DMS79 (cell line): ENCODE data around the gene KIF16B.
"Not testable (repeated sequence)": the region's sequence is repeated elsewhere in the genome, so short reads cannot be mapped to it uniquely, and the experiment has no call there.

ENCODE experiments used
- DNase-seq: peaks from one replicate; lab custom pipeline; 2025; lab: John Stamatoyannopoulos, UW

The KIF16B gene

DNA sequence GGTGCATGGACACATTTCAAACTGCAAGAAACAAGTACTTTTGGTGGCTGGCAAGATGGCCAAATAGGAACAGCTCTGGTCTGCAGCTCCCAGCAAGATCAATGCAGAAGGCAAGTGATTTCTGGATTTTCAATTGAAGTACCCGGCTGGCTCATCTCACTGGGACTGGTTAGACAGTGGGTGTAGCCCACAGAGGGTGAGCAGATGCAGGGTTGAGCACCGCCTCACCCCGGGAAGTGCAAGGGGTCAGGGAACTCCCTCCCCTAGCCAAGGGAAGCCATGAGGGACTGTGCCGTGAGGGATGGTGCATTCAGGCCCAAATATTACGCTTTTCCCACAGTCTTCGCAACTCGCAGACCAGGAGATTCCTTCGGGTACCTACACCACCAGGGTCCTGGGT is 53.6 kb downstream of the KIF16B start:
- not testable (repeated sequence) for DNase-seq

DNA sequence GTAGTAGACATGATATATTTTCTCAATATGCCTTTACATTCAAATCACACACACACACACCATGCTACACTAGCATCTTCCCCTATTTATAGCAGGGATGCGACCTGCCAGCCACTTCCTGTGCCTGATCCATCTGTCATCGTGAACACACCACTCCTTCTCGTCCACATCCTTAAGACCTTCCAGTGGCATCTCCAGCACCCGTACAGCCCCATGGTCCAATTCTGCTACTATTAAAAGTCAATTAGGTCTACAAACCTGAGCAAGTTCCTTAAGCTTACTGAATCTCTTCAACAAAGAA is 54.5 kb downstream of the KIF16B start:
- DNase-seq, result no peak

DNA sequence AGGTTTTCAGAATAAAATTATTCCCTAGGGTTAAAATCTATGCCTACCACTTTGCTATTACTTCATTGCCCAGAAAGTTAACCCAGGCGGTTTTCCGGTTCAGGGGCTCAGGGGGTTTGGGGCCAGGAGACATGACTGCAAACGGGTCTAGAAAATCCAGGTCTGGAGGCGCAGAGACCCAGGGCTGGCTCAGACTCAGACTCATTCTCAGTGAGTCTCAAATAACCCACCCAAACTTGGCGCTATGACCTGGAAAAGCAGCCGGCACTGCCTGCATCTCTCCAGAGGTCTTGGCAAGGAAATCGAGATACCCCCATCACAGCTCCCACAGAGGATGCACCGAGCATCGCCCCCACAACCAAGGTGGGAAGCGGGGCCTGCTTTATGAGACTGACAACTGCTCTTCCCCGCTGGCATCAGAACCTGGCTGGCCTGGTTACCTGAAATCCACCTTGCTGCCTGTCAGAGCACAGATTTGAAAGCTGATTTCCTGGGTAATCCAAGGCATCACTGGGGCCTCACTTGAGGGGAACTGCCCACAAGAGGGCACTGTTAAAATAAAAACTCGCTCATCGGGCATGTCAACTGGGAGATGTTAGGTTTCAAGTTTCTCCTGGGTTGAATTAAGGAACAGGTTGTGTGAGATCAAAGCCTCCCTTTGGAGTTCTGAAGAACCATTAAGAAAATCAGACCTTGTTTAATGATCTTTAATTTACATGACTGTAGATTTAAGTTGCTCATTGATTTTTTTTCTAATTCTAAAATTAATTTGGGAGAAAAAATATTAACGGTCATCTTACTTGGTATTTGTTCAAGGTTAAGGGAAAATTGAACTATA is 55.1 kb downstream of the KIF16B start:
- DNase-seq, result no peak

DNA sequence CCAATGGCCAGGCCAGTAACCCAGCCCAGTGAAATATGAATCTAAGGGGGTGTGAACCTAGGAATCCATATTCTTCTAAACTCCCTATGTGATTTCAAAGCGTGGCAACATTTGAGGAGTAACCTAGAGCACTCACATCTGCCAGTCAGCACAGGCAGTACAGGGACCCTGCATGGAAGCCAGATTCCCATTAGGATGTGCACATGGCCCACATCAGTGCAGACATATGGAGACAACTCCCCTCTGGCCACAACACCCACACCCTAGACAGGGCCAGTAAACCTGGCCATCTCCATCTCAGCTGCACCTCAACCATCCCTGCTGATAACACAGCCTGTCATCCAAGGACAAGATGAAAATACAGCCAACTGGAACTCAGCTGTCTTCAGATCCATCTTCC is 56.5 kb downstream of the KIF16B start:
- no peak for DNase-seq

DNA sequence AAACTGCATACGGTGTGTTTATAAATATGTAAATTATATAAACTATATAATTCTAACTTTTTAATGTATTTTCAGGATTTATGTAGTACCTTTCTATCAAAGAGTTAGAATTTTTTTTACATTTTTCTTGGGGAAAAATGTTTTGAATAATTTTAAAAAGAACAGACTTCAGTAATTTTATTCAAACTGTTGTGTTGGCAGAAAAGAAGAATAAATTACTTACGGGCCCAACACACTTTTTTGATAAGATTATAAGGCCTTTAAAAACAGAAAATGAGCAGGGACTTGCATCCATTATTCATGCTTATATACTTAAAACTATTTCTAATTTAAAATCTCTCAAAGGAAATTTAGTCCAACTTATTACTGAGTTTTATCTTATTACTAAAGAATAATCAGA is 58.2 kb downstream of the KIF16B start:
- no peak for DNase-seq

DNA sequence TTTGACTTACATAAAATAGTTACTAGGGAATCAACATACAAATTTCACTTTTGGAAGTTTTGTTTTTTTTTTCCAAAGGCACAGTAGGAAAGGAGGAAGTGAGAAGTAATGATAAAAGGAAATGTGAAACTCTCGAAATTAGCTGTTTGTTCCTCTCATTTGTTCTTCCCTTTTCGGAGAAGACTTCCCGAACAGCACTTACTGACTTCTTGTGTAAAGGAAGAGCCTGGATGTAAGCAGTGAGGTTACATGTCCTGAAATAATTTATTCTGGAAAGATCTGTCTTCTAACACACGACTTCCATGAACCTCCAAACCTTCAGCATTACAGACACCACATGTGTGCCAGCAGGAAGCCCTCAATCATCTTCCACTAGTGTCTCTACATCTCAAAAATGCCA is 59.1 kb downstream of the KIF16B start:
- DNase-seq, result no peak

DNA sequence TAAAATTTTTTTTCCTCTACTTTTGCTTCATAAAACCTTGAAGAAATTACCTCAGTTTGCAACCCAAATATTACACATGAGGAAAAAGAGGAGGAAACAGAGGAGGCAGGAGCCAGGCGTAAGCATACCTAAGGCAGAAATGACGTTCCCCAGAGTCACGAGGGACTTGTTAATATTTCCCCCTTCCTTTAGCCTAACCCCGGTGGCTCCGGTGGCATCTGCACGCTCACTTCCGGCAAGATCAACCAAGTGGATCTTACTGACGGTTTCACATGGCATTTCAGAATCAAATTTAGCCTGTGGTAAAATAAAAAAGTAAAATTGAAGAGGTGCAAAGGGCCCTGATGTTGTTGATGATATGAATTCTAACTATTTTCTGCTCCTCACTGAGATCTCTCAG is 67.4 kb downstream of the KIF16B start:
- DNase-seq, result no peak

DNA sequence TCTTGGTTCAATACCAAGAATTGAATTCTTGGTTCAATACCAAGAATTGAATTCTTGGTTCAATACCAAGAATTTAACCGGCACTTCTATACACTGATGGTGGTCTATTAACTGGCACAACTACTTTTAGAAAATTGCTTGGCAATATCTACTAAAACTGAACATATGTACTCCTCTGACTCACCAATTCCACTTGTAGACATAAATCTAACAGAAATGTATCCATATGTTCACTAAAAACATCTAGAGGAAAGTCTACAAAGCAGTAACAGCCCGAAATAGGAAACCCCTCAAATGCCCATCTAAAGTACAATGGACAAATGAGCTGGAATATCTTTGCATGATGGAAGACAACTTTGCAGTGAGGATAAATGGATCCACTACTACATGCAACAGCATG is 71.9 kb downstream of the KIF16B start:
- DNase-seq, result no peak

DNA sequence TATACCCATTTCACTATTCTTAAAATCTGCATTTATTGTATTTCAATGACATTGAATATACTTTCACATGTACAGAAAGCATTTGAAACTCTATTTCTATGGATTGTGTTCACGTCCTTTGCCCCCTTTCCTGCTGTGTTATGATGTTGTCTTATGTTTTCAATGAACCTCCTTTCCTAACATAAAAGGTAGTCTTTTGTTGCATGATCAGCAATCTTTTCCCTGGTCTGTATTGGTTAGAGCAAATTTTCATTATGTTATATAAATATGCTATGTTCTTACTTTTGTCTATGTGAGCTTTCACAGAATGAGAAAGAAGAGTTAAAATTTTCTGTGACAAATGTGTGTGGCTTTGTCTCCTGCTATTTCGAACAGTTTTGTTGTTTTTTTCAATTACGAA is 73.1 kb downstream of the KIF16B start:
- no peak for DNase-seq

DNA sequence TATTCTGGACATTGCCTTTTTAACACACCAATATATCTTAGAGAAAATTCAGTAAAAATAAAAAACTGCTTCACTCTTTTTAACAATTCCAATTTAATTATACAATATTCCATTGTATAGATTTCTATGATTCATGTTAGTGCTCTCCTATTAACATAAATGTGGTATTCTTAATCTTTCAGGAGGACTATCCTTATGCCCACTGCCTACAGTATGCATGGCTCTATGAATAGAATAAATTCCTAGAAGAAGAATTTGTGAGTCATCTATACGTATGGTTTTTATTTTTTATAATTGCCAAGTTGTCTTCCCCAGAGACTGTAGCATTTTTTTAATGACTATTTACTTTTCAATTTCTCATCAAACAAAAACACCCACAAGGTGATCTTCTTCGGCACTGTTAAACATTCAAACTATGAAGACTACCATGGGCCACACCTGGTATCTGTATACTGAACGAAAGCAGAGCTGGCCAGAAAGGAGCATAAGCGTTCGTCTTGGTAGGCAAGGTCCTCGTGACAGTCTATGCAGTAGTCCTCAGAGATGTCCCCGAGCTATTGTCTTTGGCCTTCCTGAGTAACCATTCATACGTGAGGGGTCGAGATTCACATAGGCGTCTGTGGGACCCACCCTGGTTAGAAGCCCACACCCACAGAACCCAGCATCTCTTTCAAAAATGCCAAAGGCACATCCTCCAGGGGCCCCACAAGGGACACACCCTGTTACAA is 74.6 kb downstream of the KIF16B start:
- DNase-seq, result no peak

DNA sequence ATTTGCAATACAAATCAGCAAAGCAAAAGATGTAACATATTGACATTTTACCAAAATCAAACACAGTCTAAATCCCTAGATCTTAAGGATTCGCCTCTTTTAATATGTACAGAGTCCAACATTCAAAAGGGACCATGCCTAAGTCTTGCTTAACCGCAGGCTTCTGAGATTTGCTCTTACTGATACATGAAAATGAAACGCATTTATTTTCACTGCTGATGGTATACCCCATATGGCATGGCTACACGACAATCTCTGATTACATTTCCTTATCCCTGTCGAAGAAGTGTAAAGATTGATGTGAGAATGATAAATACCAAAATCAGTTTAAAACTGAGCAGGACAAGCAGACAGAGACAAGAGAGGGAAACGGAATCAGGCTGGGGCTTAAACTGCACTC is 75.4 kb downstream of the KIF16B start:
- DNase-seq, result no peak

DNA sequence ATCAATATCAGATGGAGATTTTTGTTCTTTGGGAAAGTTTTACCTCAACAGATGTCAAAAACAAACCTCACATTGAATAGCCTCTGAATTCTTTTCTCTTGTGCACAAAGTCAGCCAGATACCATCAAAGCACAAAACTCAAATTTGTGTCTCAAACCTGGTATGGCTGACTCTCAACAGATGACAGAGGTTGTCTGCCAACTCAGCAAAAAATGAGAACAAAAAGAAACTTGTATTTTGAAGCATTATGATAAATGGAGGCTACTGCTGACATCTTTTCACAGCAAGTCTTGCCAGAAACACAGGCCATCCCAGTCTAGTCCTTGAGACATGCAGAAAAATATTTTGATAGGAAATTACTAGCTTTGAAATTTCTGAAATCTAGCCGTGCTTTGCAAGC is 79.8 kb downstream of the KIF16B start:
- DNase-seq, result no peak

DNA sequence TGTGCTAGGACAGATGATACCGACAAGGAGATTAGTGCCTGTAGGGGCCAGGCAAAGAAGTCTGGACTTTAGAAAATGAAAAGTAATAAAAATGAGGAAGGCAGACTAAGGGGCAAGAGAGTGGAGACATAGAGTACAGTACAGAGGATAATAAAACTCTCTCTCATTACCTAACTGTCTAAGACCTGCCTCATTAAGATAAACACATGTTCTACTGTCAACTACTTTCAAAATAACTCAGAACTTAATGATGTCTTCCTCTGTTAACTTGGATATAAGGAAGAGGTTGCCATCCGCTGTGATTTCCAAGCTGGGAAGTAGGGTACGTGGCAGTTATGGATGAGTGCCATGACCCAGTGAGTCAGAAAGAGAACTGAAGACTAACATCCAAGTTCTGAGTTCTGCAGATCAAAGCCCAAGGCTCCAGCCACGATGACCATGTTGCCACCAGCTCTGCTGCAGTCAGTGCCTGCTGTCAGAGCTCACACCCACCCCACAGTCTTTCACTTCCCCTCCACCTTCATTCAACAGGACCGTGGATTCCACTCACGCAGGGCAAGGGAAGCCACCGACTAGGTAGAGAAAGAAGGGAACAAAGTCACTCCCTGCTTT is 81.8 kb downstream of the KIF16B start:
- no peak for DNase-seq

DNA sequence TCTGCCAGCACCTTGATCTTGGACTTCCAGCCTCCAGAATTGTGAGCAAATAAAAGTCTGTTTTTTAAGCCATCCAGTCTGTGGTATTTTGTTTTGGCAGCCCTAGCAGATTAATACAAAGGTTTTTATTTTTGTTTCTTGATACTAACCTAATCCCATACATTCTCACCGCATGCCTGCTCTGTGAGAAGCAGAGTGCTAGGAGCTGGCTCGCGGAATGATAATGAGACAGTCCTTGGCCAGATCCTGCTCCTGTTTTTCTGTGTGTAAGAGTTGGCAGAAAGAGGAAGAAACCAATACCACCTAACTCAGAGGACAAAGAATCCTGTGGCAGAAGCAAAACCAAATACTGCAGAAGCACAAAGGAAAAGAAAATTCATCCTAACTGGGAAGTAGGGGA is 82.6 kb downstream of the KIF16B start:
- no peak for DNase-seq

DNA sequence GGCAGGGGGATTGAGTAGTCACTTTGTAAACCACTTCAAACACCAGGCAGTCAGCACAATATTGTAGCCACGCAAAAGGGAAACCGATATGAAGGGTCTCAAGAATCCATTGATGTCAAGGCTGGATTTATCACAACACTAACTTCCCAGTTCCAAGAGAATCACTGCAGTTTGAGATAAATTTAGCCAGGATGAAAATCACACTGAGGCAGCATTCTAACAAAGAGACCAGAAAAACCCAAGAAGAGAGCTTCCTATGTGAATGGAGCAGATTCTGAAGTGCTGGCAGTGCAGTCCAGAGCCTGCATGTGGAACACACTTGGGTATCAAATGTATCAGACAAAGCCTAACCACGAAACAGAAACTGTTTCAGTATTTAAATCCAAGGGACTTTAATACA is 84.6 kb downstream of the KIF16B start:
- DNase-seq, result no peak

DNA sequence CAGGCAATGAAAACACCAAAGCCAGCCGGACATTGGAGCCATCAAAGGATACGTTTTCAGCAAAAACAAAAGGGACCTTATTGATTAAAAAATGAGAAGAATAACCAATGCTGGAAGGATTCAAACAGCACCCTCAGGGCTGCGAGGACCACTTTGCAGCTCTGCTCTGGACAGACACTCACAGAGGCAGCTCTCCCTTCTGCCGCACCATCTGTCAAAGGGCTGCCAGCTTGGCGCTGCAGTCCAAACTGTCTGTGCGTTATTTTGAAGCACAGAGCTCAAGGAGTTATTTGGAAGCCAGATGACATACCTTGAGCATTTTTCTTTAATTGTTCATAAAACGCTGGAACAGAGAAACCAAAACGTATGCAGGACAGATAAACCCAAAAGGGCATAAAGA is 85.2 kb downstream of the KIF16B start:
- no peak for DNase-seq

DNA sequence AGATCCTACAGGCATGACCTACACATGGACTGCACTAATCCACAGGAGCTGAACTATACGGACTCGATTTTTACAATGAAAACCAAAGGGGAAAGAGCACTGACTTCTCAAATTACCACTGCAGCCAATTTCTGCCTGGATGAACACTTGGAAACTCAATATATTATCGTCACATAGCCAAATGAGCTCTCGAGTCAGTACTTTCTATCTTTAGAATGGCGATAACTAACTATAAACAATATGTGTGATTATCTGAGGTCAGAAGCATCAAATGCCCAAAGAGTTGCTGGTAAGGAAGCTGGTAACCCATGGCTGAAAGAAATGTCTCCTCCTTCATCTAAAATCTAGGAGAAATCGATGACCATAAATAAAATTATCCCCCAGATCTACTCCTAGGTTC is 86.7 kb downstream of the KIF16B start:
- no peak for DNase-seq

DNA sequence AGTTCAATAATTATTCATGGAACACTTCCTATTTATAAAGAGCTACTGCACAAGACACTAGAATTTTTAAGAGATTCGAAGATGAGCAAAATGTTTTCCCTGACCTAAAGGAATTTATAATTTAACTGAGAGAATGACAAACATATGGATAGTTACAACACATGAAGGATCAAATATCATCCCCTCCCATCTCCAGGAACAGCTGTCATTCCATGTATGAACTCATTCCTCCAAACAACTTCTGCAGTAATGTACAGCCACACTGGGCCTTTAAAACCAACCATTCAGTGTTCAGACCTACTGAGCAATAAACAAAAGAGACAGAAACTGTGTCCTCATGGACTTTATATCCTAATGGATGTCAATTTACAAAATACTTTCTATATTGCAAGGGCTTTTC is 87.8 kb downstream of the KIF16B start:
- DNase-seq, result no peak

DNA sequence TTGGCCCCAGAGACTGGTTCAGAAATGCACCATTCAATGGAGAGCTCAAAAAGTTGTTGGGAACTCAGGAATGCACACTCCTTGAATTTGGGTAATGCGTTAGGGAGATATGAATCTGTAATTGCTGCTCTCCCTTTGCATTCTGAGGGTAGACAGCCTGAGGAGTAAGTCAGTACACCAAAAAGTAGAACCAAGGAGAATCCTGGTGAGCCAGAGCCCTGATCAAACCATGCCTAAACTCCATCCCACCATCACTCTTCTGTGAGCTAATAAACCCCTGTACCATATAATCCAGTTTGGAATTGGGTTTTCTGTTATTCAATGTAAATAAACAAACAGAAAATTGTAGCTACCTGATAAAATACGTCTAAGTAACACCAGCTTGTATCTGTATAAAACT is 90.2 kb downstream of the KIF16B start:
- no peak for DNase-seq

DNA sequence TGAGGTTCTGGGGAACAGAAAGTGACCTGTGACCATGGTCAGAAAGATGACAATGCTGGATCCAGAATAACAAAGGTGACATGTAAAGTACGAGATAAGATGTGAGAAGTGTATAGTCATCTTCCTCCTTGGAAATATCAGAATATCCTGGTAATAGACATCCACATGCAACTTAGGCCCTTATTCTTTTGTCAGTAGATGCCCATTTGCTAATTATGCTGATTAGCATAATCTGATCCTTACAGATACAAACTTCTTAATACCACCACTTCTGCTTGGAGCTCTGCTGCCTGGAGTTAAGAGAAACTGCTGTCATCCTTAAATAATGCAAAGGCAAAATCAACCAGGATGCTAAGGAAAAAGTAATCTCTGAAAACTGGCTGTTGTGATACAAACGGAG is 91.3 kb downstream of the KIF16B start:
- no peak for DNase-seq

DNA sequence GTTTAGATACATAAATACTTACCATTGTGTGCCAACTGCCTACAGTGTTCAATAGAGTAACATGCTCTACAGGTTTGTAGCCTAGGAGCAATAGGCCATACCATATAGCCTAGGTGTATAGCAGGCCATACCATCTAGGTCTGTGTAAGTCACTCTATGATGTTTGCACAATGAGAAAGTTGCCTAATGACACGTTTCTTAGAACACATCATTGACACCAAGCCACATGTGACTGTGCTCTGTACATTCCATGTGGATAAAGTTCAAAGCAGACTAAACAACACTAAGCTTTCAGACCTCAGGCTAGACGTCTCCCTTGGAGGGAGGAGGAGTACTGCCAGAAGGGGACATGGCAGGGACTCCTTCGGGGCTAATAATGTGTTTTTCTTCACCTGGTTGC is 93.6 kb downstream of the KIF16B start:
- DNase-seq, result no peak

DNA sequence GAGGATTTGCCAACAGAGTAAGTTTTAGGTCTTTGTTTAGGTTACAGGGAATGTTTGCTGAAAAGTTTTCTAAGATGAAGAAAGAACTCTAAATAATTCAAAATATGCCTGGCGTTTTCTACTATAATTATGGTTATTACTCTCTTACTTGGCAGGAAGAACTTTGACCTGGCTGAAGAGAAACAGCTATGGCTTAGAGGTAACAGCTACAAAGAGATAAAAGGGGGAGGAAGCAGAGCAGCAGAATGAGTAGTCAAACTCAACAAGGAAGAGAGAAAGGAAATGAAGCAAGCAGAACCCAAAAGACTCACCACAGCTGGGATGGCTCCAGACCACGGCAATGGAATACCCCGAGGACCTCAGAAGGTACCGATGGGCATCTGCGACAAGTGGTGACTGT is 95.6 kb downstream of the KIF16B start:
- no peak for DNase-seq

DNA sequence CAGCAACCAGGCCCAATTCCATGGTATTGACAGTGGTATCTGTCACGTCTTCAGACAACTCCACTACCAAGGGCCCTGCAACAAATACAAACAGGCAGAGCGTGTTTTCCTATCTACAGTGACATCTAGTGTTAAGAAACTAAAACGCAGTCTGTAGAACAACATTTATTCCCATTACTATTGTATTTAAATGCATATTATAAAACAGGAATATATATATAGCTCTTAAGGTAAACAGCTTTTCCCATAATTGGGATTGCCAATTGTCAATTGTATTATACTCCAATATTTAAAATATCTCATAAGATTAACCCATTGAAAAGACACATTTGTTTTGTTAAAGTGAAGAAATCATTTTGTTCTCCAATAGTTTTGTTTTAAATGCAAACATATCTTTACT is 97.2 kb downstream of the KIF16B start:
- peak; percentile 2 for DNase-seq

DNA sequence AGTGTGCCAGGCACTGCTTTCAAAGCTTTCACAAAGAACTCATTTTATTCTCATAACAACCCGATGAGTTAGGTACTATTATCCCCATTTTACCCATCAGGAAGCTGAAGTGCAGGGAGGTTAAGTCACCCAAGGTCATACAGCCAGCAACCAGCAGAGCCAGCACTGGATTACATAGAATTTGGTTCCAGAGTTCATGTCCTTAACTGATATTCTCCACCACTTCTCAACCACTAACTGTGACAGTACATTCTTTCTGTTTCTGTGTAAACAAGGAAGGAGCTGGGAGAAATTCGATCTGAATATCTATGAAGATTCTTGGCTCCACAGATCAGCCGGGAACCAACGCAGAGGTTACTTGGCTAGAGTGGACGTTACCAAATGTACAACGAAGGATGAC is 98.0 kb downstream of the KIF16B start:
- no peak for DNase-seq
